K562 (cell line): ENCODE results near the gene ATRIP. TPM values are rescaled to one million over a fixed set of nuclear protein-coding genes. Genes with fewer than 3 reads are reported as not detected.

Experiments used
- ATAC-seq: fragments of 200-7000 bp; cut with Tn5 transposase; 3 replicates; pipeline ENCODE4 v1.9.1; 2020; ENCODE audit warnings: moderate library complexity
- BruUV-seq: library from RNA; stranded (reverse); fragments of 400-500 nt; replicated peaks from 2 replicates; lab custom pipeline; 2021; lab: Mats Ljungman, UMichigan
- CTCF ChIA-PET: fragments of 300-600 bp; formaldehyde crosslinking; extraction: SDS; loops from one replicate; lab custom pipeline; 2021; ENCODE audit warnings: low intra/inter-chr PET ratio; lab: Yijun Ruan, JAX
- POLR2A ChIA-PET: fragments of 300-600, 350-650 bp; sonication (Branson Sonifier 250); formaldehyde crosslinking; extraction: SDS; loops from one replicate; lab custom pipeline; 2021; ENCODE audit warnings: antibody characterized with exemption, inconsistent platforms; lab: Yijun Ruan, JAX
- DNase-seq, 4 experiments: peaks; one replicate each; pipeline versions ENCODE4 v3.0.0 to v3.0.0-alpha.2; 2011 to 2018; ENCODE audit warnings: low spot score in 3 of 4, mixed read lengths in 3 of 4; ENCODE audit errors: extremely low read depth in 1 of 4
- FAIRE-seq: peaks from 2 replicates; lab custom pipeline; 2011; peaks lifted over from hg19 to GRCh38; lab: Jason Lieb, UNC
- H2AFZ ChIP-seq: 2 replicates; pipeline ENCODE4 v1.6.0; 2011; ENCODE audit warnings: low read depth, low read length, control low read depth, inconsistent platforms
- H3K27ac ChIP-seq: fragments of 200-600 bp; 3 replicates; pipeline ENCODE4 v1.8.0; 2011; ENCODE audit warnings: low read depth, mild to moderate bottlenecking, control low read depth, inconsistent platforms, low read length, moderate library complexity, mixed read lengths; ENCODE audit errors: extremely low read depth
- H3K27me3 ChIP-seq, 2 experiments: fragments of 300-600 bp in 1 of 2; 2 replicates in 1 of 2; 3 replicates in 1 of 2; pipeline versions ENCODE4 v1.6.0 to v1.8.0; 2011; ENCODE audit warnings: inconsistent platforms in 2 of 2, low read length in 2 of 2, mild to moderate bottlenecking in 1 of 2, mixed read lengths in 1 of 2, moderate library complexity in 1 of 2; ENCODE audit not compliant: control insufficient read depth in 2 of 2, insufficient read depth in 2 of 2
- H3K36me3 ChIP-seq: fragments of 300-600 bp; 3 replicates; pipeline ENCODE4 v1.8.0; 2011; ENCODE audit warnings: mild to moderate bottlenecking, low read length, inconsistent platforms; ENCODE audit not compliant: control insufficient read depth, insufficient read depth
- H3K4me1 ChIP-seq, 2 experiments: fragments of 200-600 bp in 1 of 2; replicated peaks in 1 of 2; 2 replicates in 1 of 2; 3 replicates in 1 of 2; pipeline versions ENCODE4 v1.5.1 to v1.8.0; 2011; ENCODE audit warnings: inconsistent platforms in 2 of 2, low read length in 2 of 2, mild to moderate bottlenecking in 1 of 2, mixed read lengths in 1 of 2, moderate library complexity in 1 of 2; ENCODE audit not compliant: control insufficient read depth in 2 of 2, insufficient read depth in 2 of 2
- H3K4me2 ChIP-seq: 2 replicates; pipeline ENCODE4 v1.6.1; 2011; ENCODE audit warnings: low read length, control low read depth, inconsistent platforms, mixed read lengths; ENCODE audit not compliant: insufficient read depth
- H3K4me3 ChIP-seq: fragments of 200-600 bp; sonication (generic), shearing (Covaris generic); 2 replicates; pipeline ENCODE4 v1.5.1; 2016; ENCODE audit warnings: control low read depth, inconsistent platforms
- H3K79me2 ChIP-seq: fragments of 200-600 bp; 3 replicates; pipeline ENCODE4 v1.8.0; 2011; ENCODE audit warnings: low read length, inconsistent platforms; ENCODE audit not compliant: control insufficient read depth, insufficient read depth
- H3K9ac ChIP-seq, 2 experiments: 2 replicates each; pipeline versions ENCODE4 v1.6.0 to v1.6.1; 2011; ENCODE audit warnings: low read depth in 2 of 2, low read length in 2 of 2, control low read depth in 1 of 2, inconsistent platforms in 1 of 2, mild to moderate bottlenecking in 1 of 2, mixed read lengths in 1 of 2; ENCODE audit not compliant: insufficient read depth in 1 of 2
- H3K9me1 ChIP-seq: one replicate; pipeline ENCODE4 v1.6.0; 2011; ENCODE audit warnings: inconsistent platforms, mild to moderate bottlenecking, low read length, moderate library complexity; ENCODE audit not compliant: control insufficient read depth, insufficient read depth
- H3K9me3 ChIP-seq: replicated peaks from 2 replicates; pipeline ENCODE4 v1.5.1; 2011; ENCODE audit warnings: low read depth, low read length, inconsistent platforms; ENCODE audit not compliant: control insufficient read depth, insufficient read depth
- H4K20me1 ChIP-seq: replicated peaks from 2 replicates; pipeline ENCODE4 v1.6.1; 2011; ENCODE audit warnings: low read length, inconsistent platforms, mixed read lengths; ENCODE audit not compliant: control insufficient read depth, insufficient read depth
- COPS2 ChIP-seq: fragments of 450-650 bp; conservative IDR thresholded peaks from 2 replicates; pipeline ENCODE4 v1.6.1; 2016; ENCODE audit warnings: mild to moderate bottlenecking, moderate library complexity
- ETS2 ChIP-seq: IDR thresholded peaks from 2 replicates; pipeline ENCODE4 v1.6.1; 2016; ENCODE audit warnings: borderline replicate concordance, missing genetic modification characterization, mild to moderate bottlenecking, moderate library complexity, missing compliant biosample characterization; ENCODE audit not compliant: poor library complexity, severe bottlenecking
- JUNB ChIP-seq: fragments of 450-650 bp; formaldehyde crosslinking; conservative IDR thresholded peaks from 2 replicates; pipeline ENCODE4 v1.4.0; 2020; ENCODE audit warnings: mild to moderate bottlenecking
- KDM4B ChIP-seq, 2 experiments: fragments of 450-650 bp in 1 of 2; sonication (generic) in 1 of 2; IDR thresholded peaks; 2 replicates each; pipeline ENCODE4 v1.6.1; 2016 to 2017; ENCODE audit warnings: borderline replicate concordance in 2 of 2, antibody characterized with exemption in 1 of 2, low read depth in 1 of 2, mild to moderate bottlenecking in 1 of 2
- MTA2 ChIP-seq: fragments of 450-650 bp; IDR thresholded peaks from 2 replicates; pipeline ENCODE4 v1.6.1; 2016; ENCODE audit warnings: low read depth
- MTA3 ChIP-seq: fragments of 450-650 bp; formaldehyde crosslinking; IDR thresholded peaks from 2 replicates; pipeline ENCODE4 v1.6.1; 2017; ENCODE audit warnings: mild to moderate bottlenecking, borderline replicate concordance
- MTF1 ChIP-seq: fragments of 250-450 bp; sonication (Bioruptor Pico); IDR thresholded peaks from 2 replicates; pipeline ENCODE4 v1.9.0; 2021; ENCODE audit warnings: moderate library complexity, mild to moderate bottlenecking, inconsistent platforms, borderline replicate concordance
- SPI1 ChIP-seq: IDR thresholded peaks from 2 replicates; pipeline ENCODE4 v1.6.1; 2011; ENCODE audit warnings: low read depth, low read length, control low read depth, borderline replicate concordance
- TAF15 ChIP-seq: fragments of 200-400 bp; formaldehyde crosslinking; IDR thresholded peaks from 2 replicates; pipeline ENCODE4 v1.6.1; 2017; ENCODE audit warnings: mild to moderate bottlenecking, low read depth, low read length, moderate library complexity
- ZNF717 ChIP-seq: fragments of 250-450 bp; sonication (Bioruptor Pico); IDR thresholded peaks from 2 replicates; pipeline ENCODE4 v1.5.0; 2021
- ZNF77 ChIP-seq: fragments of 250-450 bp; sonication (Bioruptor Pico); IDR thresholded peaks from 2 replicates; pipeline ENCODE4 v1.5.0; 2020
- WGBS: fragments of 100-300 bp; shearing (Covaris generic); methylation state at CpG from one replicate; pipeline ENCODE4 v1.1.6; 2016; ENCODE audit warnings: low coverage, mixed read lengths; ENCODE audit not compliant: insufficient coverage; ENCODE audit errors: missing lambda C conversion rate; 5-methylcytosine and 5-hydroxymethylcytosine counted together
- in situ Hi-C: fragments of 300-500 bp; cut with MboI; formaldehyde crosslinking; loops from 4 replicates; pipeline ENCODE4 v1.15.0; 2018; ENCODE audit warnings: inconsistent platforms, mixed read lengths
- intact Hi-C: fragments of 100-400 bp; cut with micrococcal nuclease; formaldehyde crosslinking; loops from 2 replicates; pipeline ENCODE4 v1.14.2; 2022
- polyA plus RNA-seq, 8 experiments: library from polyadenylated mRNA; depleted of rRNA in 4 of 8; stranded (reverse) in 5 of 8; unstranded in 3 of 8; fragments of >200 nt; fragmentation: Nextera tagmentation in 2 of 8; fragmentation: Illumina TruSeq in 1 of 8; extraction: Ambion mirVana in 2 of 8; extraction: Trizol in 1 of 8; gene quantifications; 2 replicates each; pipeline versions ENCODE4 v1.2.1 to v1.2.3, GENCODE V29; 2011 to 2014; ENCODE audit warnings: inconsistent platforms in 1 of 8, missing spikeins in 1 of 8
- total RNA-seq, 7 experiments: library from RNA; depleted of rRNA in 6 of 7; stranded (reverse); fragments of >200 nt in 6 of 7; fragmentation: Illumina TruSeq in 2 of 7; extraction: Trizol in 2 of 7; gene quantifications; 2 replicates each; pipeline versions ENCODE4 v1.2.1 to v1.2.3, GENCODE V29; 2011 to 2021; ENCODE audit warnings: low replicate concordance in 1 of 7

ATRIP gene
- total and polyA plus RNA-seq, 9 of the 15 experiments (the other 6 are each of a cell fraction or from before 2014, with no cell fraction given): 1.7 to 15.7 (median 10.5) TPM

GRCh38 chr3:48419597-48419996 lies 26.9 kb upstream of the ATRIP start:
- Histone ChIP-seq H3K27me3 (no peaks in the 10 kb centered on the region), H2AFZ (no peak overlapping the region), H3K9me3 (no peaks in the 10 kb centered on the region), H3K4me1 (peaks cover 0 to 16% of the 10 kb centered on the region in 2 experiments; a peak in 2 of 5 replicates), H3K27ac (no peak overlapping the region), H3K4me3 (no peak overlapping the region), H3K9ac (no peak overlapping the region), H3K79me2 (no peaks in the 10 kb centered on the region), H3K4me2 (no peak overlapping the region), H3K9me1 (no peaks in the 10 kb centered on the region), H4K20me1 (no peaks in the 10 kb centered on the region), H3K36me3 (no peaks in the 10 kb centered on the region)
- CTCF ChIA-PET: no interaction called here
- DNase-seq (no peak), ATAC-seq (no peak), FAIRE-seq (no peak)
- intact Hi-C loops: no loop called here
- POLR2A ChIA-PET: interaction anchor here (0.9 to 1.2 kb wide), 2 partner anchors 12 to 14 kb away, joined by 3 to 4 read pairs; no protein-coding TSS in a partner anchor
- TF ChIP-seq MTA3 (no peak), ETS2 (tag) (no peak), ZNF717 (CRISPR knock-in tag) (no peak), COPS2 (no peak), ZNF77 (no peak), MTA2 (no peak), JUNB (no peak), SPI1 (no peak), TAF15 (no peak), MTF1 (CRISPR knock-in tag) (no peak), KDM4B (IDR thresholded peaks at IDR 0.05; ENCODE audit: borderline replicate concordance in 2 of 2, low read depth in 1 of 2) (no peak)
- no TSS peak for BruUV-seq
- in situ Hi-C loops: no loop called here
- 33% methylated on average over 1 of the region's 17 CpGs for WGBS
